ENCODE measurements around the gene VAMP1.
"Not testable (repeated sequence)": the region's sequence is repeated elsewhere in the genome, so short reads cannot be mapped to it uniquely, and the experiment has no call there.

VAMP1 gene, protein sequence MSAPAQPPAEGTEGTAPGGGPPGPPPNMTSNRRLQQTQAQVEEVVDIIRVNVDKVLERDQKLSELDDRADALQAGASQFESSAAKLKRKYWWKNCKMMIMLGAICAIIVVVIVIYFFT

DNA sequence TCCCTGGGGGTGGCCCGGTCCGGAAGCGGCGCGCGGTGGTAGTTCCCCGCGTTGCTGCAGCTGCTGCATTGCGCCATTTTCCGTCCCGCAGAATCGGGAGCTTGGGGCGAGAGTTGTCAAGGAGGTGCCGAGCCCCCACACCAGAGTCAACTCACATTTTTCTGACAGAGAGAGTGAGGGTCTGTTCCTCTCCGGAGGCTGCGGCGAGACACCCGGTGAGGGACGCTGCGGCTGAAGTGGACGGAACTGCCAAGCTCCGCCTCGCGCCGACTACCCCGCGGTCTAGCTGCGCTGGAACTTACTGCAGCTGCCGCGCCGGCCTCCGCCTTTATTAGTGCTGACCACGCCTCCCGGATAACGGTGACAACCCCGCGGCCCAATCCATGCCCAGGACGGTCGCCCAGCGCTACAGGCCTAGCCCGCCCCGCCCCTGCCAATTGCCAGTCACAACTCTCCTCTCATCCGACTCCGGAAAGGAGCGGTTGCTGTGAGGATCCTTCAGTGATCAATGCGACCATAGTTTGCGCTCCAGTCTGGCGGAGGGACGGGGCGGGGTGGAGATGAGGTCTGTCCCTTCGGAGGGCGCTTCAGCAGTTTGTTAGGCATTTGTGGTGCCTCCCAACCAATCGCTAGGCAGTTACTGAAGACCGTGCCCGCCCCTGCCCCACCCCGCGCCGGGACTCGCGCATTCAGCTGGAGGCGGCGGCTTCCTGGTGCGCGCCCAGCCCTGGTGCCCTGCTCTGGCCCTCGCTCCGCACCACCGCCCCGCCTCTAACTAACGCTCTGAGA is at the start of gene VAMP1:
Gene VAMP1 (minus strand): TSS at position 303 of the 789 bp plus-strand sequence. CDS start 146 bp downstream, at position 157.
- Mint-ChIP-seq H3K27me3 (no peaks in the 10 kb centered on the region), H3K9me3 (no peaks in the 10 kb centered on the region), H3K27ac (peak within 1 kb of the TSS; percentile 92), H3K36me3 (ENCODE audit: low read depth) (peaks cover 49% of the 10 kb centered on the region), H3K4me3 (peak within 1 kb of the TSS; percentile 93), H3K4me1 (ENCODE audit: low read depth) (peaks cover 55% of the 10 kb centered on the region)
- peak; percentile 97 for DNase-seq

DNA sequence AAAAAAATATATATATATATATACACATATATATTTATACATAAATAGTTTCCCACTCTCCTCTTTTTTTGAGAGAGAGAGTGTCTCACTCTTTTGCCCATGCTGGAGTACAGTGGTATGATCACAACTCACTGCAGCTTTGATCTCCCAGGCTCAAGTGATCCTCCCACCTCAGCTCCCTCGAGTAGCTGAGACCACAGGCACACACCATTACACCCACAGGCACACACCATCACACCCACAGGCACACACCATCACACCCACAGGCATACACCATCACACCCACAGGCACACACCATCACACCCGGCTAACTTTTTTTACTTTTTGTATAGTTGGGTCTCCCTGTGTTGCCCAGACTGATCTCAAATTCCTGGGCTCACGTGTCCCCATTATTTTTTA is 49.7 kb upstream of the VAMP1 start:
- Mint-ChIP-seq H3K9me3 (no peaks in the 10 kb centered on the region), H3K27me3 (no peaks in the 10 kb centered on the region), H3K4me1 (ENCODE audit: low read depth) (no peaks in the 10 kb centered on the region), H3K36me3 (ENCODE audit: low read depth) (peaks cover 95% of the 10 kb centered on the region), H3K4me3 (no peak overlapping the region), H3K27ac (peak overlapping the region; percentile 82)
- DNase-seq, result no peak

DNA sequence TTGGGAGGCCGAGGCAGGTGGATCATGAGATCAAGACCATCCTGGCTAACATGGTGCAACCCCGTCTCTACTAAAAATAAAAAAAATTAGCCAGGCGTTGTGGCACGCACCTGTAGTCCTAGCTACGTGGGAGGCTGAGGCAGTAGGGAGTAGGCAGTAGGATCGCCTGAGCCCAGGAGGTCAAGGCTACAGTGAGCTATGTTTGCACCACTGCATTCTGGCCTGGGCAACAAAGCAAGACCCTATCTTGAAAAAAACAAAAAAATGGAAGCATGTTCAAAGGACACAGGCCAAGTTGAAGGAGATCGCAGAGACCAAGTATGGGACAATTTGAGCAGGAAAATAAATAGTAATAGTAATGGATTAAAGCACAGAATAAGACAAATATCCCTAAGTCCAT is 37.6 kb upstream of the VAMP1 start:
- no peak overlapping the region for H3K27ac Mint-ChIP-seq
- peaks cover 76% of the 10 kb centered on the region for H3K36me3 Mint-ChIP-seq (ENCODE audit: low read depth)
- DNase-seq, result no peak
- H3K9me3 Mint-ChIP-seq, result no peaks in the 10 kb centered on the region
- H3K4me3 Mint-ChIP-seq, result no peak overlapping the region
- H3K27me3 Mint-ChIP-seq, result no peaks in the 10 kb centered on the region
- no peaks in the 10 kb centered on the region for H3K4me1 Mint-ChIP-seq (ENCODE audit: low read depth)

DNA sequence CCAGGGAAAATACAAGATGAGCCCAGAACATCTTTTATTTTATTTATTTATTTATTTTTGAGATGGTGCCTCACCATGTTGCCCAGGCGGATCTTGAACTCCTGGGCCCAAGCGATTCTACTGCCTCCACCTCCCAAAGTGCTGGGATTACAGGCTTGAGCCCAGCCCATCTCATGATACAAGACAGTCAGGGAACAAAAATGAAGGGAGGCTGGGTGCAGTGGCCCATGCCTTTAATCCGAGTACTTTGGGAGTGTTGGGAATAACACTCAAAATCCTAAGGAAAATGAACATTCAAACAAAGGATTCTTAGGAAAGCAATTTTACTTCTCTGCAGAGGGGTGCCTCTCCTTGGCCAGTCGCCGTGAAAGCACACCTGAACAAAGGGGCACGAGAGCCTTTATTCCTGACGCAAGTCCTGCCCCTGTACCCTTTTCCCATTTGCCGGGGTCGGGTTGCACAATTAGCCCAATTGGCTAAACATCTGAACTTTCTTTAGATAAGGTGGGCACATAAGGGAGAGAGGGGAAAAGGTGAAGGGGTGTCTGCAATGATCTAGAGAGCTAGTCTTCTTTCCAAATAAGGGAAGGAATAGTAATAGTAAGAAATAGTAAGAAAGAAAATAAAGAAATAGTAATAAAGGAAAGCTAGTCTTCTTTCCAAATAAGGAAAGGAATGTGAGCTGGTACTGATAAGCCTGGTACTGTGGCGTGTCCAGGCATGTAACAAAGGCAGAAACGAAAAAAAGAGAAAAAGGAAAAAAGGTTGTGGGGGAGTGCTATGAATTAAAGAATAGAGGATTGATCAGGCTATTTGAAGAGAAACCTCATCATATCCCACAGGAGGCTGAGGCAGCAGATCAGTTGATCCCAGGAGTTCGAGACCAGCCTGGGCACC is 36.9 kb upstream of the VAMP1 start:
- Mint-ChIP-seq H3K4me3 (no peak overlapping the region), H3K27me3 (no peaks in the 10 kb centered on the region), H3K9me3 (no peaks in the 10 kb centered on the region), H3K4me1 (ENCODE audit: low read depth) (no peaks in the 10 kb centered on the region), H3K27ac (no peak overlapping the region), H3K36me3 (ENCODE audit: low read depth) (peaks cover 70% of the 10 kb centered on the region)
- no peak for DNase-seq

DNA sequence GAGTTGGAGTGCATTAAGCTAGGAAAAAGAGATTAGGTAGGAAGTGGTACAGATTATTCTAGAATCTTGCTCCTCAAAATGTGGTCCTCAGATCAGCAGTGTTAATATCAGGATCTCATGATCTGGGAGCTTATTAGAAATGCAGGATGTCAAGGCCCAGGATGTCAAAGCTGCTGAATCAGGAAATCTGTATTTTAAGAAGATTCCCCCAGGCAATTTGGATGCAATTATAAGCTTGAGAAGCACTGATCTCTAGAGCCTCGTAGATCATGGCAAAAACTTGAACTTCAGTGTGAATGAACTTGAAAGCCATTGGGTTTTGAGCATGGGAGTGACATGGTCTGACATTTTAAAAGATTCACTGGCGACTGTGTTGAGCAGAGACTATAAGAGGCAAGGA is 30.0 kb upstream of the VAMP1 start:
- H3K27ac Mint-ChIP-seq, result no peak overlapping the region
- no peak for DNase-seq
- H3K4me3 Mint-ChIP-seq, result no peak overlapping the region
- no peaks in the 10 kb centered on the region for H3K27me3 Mint-ChIP-seq
- peaks cover 58% of the 10 kb centered on the region for H3K36me3 Mint-ChIP-seq (ENCODE audit: low read depth)
- H3K9me3 Mint-ChIP-seq, result no peaks in the 10 kb centered on the region
- H3K4me1 Mint-ChIP-seq (ENCODE audit: low read depth), result peaks cover 19% of the 10 kb centered on the region

DNA sequence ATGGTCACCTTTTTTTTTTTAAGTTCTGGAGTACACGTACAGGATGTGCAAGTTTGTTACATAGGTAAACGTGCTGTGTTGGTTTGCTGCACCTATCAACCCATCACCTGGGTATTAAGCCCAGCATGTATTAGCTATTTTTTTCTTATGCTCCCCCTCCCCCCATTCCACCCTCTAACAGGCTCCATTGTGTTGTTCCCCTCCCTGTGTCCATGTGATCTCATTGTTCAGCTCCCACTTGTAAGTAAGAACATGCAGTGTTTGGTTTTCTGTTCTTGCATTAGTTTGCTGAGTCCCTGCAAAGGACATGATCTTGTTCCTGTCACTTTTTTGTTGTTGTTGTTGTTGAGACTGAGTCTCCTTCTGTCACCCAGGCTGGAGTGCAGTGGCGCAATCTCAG is 26.8 kb upstream of the VAMP1 start:
- not testable (repeated sequence) for H3K4me3 Mint-ChIP-seq, H3K9me3 Mint-ChIP-seq
- peaks cover 34% of the 10 kb centered on the region for H3K4me1 Mint-ChIP-seq (ENCODE audit: low read depth)

DNA sequence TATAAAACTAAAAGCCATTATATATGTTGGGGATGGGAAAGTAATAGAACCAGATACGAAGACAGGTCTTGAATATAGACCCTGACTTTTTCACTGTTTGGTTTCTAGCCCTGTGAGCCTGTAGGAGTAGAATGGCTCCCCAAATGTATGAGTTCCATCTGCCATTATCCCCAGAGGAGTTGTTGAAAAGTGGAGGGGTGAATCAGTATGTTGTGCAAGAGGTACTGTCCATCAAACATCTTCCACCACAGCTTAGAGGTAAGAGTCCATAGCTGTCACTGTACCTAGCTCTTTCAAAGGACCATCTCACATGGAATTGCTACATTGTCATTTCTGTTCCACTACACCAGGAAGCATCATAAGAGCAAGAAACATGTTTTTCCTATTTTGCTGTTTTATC is 24.5 kb upstream of the VAMP1 start:
- peaks cover 42% of the 10 kb centered on the region for H3K4me1 Mint-ChIP-seq (ENCODE audit: low read depth)
- H3K9me3 Mint-ChIP-seq, result no peaks in the 10 kb centered on the region
- H3K36me3 Mint-ChIP-seq (ENCODE audit: low read depth), result peaks cover 93% of the 10 kb centered on the region
- no peaks in the 10 kb centered on the region for H3K27me3 Mint-ChIP-seq
- no peak for DNase-seq
- peak overlapping the region; percentile 100 for H3K27ac Mint-ChIP-seq
- peak overlapping the region; percentile 98 for H3K4me3 Mint-ChIP-seq

More for the DNA sequence above, 26.8 kb upstream of the VAMP1 start:
- Mint-ChIP-seq H3K27ac (peak overlapping the region; percentile 48), H3K36me3 (ENCODE audit: low read depth) (peaks cover 72% of the 10 kb centered on the region)
- DNase-seq, H3K27me3 Mint-ChIP-seq: not testable (repeated sequence)

DNA sequence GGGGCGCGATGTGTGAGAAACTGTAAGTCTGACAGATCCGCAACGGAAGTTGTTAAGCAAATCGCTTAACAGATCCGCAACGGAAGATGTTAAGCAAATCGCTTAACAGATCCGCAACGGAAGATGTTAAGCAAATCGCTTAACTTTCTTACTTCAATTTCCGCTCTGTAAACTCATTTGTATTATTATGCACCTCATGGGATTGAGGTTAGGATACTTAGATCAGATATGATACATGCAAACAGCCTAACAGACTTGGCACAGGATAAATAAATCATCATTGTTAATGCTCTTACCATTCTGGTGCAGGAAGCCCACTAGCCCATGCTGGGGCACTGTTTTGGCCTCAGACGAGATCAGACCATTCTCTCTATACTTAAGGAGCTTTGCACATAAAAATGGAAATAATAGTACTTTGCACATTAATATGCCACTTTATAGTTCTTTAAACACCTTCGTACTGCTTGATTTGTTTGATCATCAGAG is 23.8 kb upstream of the VAMP1 start:
- Mint-ChIP-seq H3K36me3 (ENCODE audit: low read depth) (peaks cover 86% of the 10 kb centered on the region), H3K4me1 (ENCODE audit: low read depth) (peaks cover 42% of the 10 kb centered on the region), H3K9me3 (no peaks in the 10 kb centered on the region), H3K27ac (peak overlapping the region; percentile 100), H3K4me3 (peak overlapping the region; percentile 98), H3K27me3 (no peaks in the 10 kb centered on the region)
- DNase-seq, result no peak

DNA sequence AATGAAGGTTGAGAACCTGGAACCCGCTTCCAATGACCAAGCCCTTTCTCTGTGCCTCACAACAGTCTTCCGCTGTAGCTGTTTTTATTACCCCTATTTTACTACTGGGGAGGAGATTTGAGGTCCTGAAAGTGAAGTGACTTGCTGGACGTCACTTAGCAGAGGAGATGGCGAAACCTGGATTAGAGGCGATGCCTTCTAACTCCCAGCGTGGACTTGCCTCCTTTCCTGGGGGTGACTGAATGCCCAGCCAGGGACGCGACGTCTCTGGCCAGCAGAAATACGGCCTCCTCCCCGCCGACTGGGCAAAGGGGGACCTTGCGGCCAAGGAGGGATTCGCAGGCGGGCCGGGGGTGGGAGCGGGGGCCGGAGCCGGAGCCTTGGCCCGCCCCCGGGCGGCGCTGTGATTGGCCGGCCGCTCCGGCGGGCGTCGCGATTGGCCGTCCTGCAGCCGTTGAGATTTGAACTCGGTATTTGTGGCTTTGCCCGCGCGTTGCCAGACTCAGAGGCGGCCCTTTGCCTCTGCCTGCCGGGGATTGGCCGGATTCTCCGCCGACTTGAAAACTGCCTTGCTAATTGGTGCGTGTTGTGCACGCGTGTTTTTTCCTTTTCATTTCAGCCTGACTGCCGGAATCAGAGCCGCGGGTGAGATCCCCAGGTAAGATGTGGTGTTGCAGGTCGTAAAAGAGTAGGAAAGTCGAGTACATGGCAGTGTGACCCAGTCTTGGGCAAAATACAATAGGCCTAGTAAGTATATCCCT is 23.2 kb upstream of the VAMP1 start, which contains the start of gene NCAPD2:
Gene NCAPD2 (plus strand): TSS at position 606 of the 761 bp plus-strand sequence. CDS start 997 bp downstream, outside the sequence.
- Mint-ChIP-seq H3K27ac (peak within 1 kb of the TSS; percentile 100), H3K36me3 (ENCODE audit: low read depth) (peaks cover 80% of the 10 kb centered on the region), H3K9me3 (no peaks in the 10 kb centered on the region), H3K27me3 (no peaks in the 10 kb centered on the region), H3K4me1 (ENCODE audit: low read depth) (peaks cover 42% of the 10 kb centered on the region), H3K4me3 (peak within 1 kb of the TSS; percentile 98)
- DNase-seq, result peak; percentile 93

DNA sequence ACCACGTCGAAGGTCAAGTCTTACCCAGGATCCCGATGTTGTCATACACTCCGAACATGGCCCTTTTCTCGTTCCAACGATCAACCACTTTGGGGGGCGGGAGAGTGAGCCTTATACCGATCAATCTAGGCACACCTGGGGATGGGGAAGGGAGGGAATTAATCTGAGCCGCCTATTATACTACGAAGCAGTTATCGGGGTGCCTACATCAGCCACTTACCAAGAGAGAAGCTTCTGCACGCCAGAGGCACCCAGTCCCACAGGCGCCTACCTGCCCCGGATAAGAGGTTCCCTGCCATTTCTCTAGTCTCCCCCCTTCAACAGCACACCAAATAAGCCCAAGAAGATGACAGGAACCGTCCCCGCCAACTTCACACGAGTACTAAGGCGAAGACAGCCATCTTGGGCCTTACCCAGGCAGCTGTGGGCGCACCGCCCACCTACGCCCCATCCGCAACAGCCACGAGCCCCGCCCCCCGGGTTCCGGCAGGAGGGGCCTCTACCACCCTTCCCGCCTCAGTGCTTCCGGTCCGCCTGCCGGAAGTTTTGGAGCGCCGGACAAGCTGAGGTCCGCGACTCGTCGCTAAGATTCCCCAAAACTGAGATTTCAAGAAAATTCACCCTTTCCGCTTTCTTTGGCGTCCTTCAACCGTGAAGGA is 22.5 kb upstream of the VAMP1 start, which contains the start of gene MRPL51:
Gene MRPL51 (minus strand): TSS at position 425 of the 659 bp plus-strand sequence. CDS start 126 bp downstream, at position 299.
- Mint-ChIP-seq H3K36me3 (ENCODE audit: low read depth) (peaks cover 73% of the 10 kb centered on the region), H3K9me3 (no peaks in the 10 kb centered on the region)

DNA sequence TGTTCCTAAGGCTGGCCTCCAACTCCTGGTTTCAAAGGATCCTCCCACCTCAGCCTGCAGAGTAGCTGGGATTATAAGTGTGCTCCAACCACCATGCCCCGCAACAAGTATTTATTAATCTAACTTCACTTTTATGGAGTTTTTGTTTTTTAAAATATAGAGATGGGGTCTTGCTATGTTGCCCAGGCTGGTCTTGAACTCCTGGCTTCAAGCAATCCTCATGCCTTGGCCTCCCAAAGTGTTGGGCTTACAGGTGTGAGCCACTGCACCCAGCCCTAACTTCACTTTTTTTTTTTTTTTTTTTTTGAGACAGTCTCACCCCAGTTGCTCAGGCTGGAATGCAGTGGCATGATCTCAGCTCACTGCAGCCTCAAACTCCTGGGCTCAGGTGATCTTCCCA is 20.2 kb upstream of the VAMP1 start:
- peaks cover 25% of the 10 kb centered on the region for H3K4me1 Mint-ChIP-seq (ENCODE audit: low read depth)
- peaks cover 52% of the 10 kb centered on the region for H3K36me3 Mint-ChIP-seq (ENCODE audit: low read depth)
- not testable (repeated sequence) for DNase-seq, H3K27ac Mint-ChIP-seq, H3K4me3 Mint-ChIP-seq, H3K27me3 Mint-ChIP-seq, H3K9me3 Mint-ChIP-seq

More for the DNA sequence above, 22.5 kb upstream of the VAMP1 start, which contains the start of gene MRPL51:
- Mint-ChIP-seq H3K4me3 (peak within 1 kb of the TSS; percentile 98), H3K27me3 (no peaks in the 10 kb centered on the region), H3K27ac (peak within 1 kb of the TSS; percentile 100), H3K4me1 (ENCODE audit: low read depth) (peaks cover 39% of the 10 kb centered on the region)
- peak; percentile 96 for DNase-seq

DNA sequence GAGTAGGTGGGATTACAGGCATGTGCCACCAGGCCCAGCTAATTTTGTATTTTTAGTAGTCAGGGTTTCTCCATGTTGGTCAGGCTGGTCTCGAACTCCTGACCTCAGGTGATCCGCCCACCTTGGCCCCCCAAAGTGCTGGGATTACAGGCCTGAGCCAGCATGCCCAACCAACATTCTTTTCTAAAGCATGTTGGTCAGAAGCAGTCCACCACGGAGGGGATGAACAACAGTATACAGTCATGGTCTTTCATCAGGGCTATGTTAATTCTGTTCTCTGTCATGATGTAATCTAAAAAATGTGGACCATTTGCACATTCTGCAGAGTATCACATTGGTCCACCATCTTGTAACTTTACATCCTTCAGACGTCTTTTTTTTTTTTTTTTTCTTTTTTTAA is 19.0 kb upstream of the VAMP1 start:
- Mint-ChIP-seq H3K27ac (no peak overlapping the region), H3K4me1 (ENCODE audit: low read depth) (peaks cover 13% of the 10 kb centered on the region), H3K9me3 (no peaks in the 10 kb centered on the region), H3K27me3 (no peaks in the 10 kb centered on the region), H3K4me3 (no peak overlapping the region), H3K36me3 (ENCODE audit: low read depth) (peaks cover 39% of the 10 kb centered on the region)
- no peak for DNase-seq

DNA sequence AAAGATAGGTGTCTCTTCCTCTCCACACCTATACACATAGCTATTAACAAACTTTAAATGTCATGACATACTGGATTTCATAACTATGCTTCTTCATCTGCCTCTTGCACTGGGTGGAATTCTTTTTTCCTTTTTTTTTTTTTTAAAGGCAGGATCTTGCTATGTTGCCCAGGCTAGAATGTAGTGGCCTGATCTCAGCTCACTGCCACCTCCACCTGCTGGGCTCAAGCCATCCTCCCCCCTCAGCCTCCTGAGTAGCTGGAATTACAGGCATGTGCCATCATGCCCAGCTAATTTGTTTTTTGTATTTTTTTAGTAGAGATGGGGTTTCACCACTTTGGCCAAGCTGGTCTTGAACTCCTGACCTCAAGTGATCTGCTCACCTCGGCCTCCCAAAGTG is 17.8 kb upstream of the VAMP1 start:
- Mint-ChIP-seq H3K27me3 (no peaks in the 10 kb centered on the region), H3K36me3 (ENCODE audit: low read depth) (peaks cover 30% of the 10 kb centered on the region), H3K9me3 (no peaks in the 10 kb centered on the region), H3K4me3 (no peak overlapping the region), H3K27ac (no peak overlapping the region), H3K4me1 (ENCODE audit: low read depth) (peaks cover 11% of the 10 kb centered on the region)
- no peak for DNase-seq

Measured in activated T-cell treated with anti-CD3 and anti-CD28 coated beads, Interleukin-2, amount 50 U/mL, for 24 hours (primary cell).